Activated T-cell treated with anti-CD3 and anti-CD28 coated beads for 48 hours (primary cell): ENCODE data around the gene PRICKLE4.

ENCODE experiments used
- DNase-seq: peaks from one replicate; pipeline ENCODE4 v3.0.0-alpha.2; 2020; ENCODE audit warnings: low read depth

PRICKLE4 gene, protein sequence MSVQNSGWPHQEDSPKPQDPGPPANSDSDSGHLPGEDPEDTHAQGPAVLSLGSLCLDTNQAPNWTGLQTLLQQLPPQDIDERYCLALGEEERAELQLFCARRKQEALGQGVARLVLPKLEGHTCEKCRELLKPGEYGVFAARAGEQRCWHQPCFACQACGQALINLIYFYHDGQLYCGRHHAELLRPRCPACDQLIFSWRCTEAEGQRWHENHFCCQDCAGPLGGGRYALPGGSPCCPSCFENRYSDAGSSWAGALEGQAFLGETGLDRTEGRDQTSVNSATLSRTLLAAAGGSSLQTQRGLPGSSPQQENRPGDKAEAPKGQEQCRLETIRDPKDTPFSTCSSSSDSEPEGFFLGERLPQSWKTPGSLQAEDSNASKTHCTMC

GRCh38 chr6:41780551-41781365, at the start of gene PRICKLE4:
TSS of gene PRICKLE4 (plus strand) at chr6:41780782. CDS start at chr6:41783474, 2,692 bp downstream.
- no peak for DNase-seq

GRCh38 chr6:41731561-41732086, 49.0 kb upstream of the PRICKLE4 start:
- DNase-seq, result no peak

DNA sequence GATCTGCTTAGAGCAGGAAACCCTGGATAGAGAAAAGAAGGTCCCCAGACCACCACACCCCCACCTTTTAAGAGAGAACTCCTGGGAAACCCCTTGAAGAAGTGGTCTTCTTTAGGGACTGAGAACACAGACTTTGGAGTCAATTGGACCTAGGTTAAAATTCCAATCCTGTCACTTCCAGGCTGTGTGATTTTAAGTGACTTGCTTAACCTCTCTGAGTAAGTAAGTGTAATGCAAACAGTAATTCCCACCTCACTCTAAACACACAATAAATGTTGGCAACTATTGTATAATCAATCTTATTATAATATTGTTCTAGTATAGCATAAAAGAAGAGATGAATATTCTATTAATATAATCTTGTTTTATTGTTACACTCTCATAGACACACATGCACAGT, 48.4 kb upstream of the PRICKLE4 start:
- DNase-seq, result no peak

GRCh38 chr6:41732591-41733359, 47.8 kb upstream of the PRICKLE4 start:
- DNase-seq, result peak; percentile 34

DNA sequence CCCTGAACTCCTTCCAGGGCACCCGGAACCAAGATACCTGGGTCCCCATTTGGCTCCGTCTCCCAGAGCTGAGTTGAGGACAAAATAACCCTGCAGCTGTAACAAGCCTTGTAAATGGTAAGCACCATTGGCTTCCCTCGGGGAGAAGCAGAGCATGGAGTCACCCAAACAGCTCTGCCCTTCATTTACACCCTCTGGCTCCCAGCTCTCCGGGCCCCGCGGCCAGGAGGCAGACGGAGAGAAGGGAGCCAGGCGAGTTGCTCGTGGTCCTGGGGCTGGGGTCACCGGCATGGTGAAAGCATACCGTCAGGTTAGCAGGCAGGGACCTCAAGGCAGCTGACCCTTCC, 47.2 kb upstream of the PRICKLE4 start:
- no peak for DNase-seq

DNA sequence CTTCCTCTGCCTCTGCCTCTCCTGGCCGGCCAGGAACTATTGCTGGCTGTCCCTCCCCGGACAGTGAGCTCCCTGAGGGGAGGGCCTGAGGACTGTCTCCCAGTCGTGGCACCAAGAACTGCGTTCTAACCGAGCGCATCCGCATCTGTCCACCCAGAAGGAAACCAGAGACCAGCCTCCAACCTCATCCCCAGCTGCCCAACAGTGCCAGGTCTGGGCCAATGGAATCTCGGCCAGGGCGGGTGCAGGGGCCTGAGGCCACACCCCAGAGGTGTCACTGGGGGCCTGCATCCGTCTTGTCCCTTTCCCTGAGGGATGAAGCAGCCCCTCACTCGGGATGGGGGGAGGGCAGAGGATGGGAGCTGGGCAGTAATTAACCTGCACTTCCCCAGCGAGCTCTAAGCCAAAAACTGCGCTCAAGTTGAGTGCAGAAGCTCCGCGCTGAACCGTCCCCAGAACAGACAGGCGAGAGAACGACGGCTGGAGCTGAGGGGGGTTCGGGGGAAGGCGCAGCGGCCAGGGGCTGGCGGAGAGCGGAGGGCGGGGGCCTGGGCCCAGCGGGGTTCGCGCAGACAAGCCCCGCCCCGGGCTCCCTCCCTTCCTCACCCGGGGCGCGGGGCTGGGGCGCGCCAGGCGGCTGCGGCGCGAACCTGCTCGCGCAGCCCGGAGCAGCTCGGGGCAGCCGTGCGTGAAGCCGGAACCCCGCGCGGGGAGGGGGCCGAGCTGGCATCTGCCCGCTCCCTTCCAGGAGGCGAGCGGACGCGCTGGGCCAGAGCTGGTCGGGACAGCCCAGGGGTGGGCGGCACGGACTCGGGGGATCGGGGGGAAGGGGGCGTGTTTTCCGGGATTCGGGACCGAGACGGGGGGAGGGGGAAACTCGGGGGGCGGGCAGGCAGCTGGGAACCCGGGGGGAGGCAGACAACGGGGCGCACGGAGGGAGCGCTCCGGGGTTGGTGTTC, 46.6 kb upstream of the PRICKLE4 start:
- DNase-seq, result peak; percentile 48

- peak; percentile 61 for DNase-seq
Observed at GRCh38 chr6:41734666-41735426, 45.7 kb upstream of the PRICKLE4 start.

- peak; percentile 94 for DNase-seq
Observed at GRCh38 chr6:41735427-41736185, 45.0 kb upstream of the PRICKLE4 start, which contains the start of gene TFEB. TSS of gene TFEB (minus strand) at chr6:41735608. CDS start at chr6:41691213, 44,395 bp downstream.

- no peak for DNase-seq
Observed at GRCh38 chr6:41736186-41736733, 44.3 kb upstream of the PRICKLE4 start.

- no peak for DNase-seq
Observed at GRCh38 chr6:41736800-41737555, 43.6 kb upstream of the PRICKLE4 start.

DNA sequence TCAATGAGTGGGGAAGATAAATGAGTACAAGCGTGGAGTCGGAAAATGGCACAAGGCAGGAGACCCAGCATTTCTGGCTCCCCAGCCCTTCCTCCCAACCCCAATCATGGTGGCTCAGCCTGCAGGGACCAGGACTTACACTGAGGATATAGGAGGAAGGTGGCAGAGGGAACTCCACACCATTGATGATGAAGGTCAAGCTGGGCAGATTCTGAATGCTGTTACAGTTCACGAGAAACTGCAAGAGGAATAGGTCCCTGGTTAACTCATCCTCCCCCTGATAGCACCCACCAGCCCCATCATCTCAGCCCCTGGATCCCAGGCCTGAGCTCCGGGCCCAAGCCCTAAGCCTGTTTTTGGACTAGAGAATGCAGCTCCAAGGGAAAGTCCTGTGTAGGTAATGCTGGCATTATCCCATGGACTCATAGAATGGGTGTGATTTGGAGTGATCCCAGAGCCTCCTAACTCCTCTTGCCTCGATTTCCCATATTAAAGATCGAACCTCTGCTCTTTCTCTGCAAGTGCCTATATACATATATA, 42.9 kb upstream of the PRICKLE4 start:
- DNase-seq, result no peak

DNA sequence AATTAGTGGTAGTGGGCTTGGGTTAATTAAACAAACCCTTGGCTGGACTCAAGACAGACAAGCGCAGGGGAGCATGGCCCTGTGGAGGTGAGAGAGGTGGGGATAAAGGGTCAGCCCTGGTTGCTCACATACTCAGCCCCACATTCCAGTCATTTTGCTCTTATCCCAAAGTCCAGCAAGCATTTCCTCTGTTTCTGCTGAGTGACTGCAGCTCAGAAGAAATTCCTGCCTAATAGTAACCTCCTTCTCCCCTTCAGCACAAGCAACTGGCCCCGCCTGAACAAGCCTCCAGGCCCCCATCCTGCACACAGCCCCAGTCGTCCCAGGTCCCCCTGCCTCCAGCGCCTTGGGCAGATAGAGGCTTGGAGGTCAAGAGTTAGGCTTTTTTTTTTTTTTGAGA, 41.5 kb upstream of the PRICKLE4 start:
- DNase-seq, result no peak

DNA sequence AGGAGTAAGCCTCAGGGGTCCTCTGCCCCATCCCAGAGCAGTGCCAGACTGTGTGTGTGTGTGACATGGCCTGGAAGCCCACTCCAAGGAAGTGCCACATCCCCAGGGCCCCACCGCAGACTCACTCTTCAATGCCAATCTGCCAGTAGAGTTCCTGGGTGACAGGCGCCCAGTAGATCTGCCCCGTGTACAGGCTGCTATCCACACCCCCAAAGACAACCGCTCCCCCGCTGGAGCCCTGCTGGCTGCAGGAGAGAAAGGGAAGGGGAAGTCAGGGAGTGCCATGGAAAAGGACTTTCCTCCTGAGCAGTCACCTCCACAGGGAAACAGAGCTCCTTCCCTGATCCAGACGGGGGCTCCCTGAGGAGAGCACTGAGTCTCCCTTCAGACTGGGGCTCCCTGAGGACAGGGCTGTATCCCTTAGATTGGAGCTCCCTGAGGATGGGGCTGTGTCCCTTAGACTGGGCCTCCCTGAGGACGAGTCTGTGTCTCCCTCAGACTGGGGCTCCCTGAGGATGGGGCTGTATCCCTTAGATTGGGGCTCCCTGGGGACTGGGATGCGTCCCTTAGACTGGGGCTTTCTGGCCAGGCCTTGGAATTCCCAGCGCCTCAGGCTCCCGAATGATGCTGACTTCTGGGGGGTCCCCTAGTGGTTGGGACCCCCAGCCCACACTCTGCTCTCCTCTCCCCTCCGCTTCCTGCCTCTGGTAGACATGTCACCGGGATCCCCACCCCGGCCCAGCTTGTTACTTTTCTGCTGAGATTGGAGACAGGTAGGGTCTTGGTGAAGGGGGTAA, 40.0 kb upstream of the PRICKLE4 start:
- no peak for DNase-seq

GRCh38 chr6:41741625-41742490, 38.7 kb upstream of the PRICKLE4 start:
- no peak for DNase-seq

GRCh38 chr6:41743406-41744235, 37.0 kb upstream of the PRICKLE4 start:
- DNase-seq, result no peak
